Measurements from ENCODE around the gene ATP11C.
A peak's percentile ranks its signal among the peaks of the same experiment; 100 is the strongest.
"Not testable (repeated sequence)": the region's sequence is repeated elsewhere in the genome, so short reads cannot be mapped to it uniquely, and the experiment has no call there.

Gene ATP11C

DNA sequence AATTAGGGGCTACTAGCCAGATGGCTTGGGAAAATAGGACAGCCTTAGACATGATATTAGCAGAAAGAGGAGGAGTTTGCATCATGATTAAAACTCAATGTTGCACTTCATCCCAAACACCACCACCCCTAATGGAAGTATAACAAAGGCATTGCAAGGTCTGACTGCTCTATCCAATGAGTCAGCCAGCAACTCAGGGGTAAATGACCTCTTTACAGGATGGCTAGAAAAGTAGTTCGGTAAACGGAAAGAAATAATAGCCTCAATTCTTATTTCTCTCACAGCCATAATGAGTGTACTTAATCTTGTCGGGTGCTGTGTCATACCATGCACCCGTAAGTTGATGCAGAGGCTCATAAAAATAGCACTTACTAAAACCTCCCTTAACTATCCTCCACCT lies 76.0 kb downstream of the ATP11C start:
- DNase-seq (ENCODE audit: low read depth, low spot score): peak; percentile 19

DNA sequence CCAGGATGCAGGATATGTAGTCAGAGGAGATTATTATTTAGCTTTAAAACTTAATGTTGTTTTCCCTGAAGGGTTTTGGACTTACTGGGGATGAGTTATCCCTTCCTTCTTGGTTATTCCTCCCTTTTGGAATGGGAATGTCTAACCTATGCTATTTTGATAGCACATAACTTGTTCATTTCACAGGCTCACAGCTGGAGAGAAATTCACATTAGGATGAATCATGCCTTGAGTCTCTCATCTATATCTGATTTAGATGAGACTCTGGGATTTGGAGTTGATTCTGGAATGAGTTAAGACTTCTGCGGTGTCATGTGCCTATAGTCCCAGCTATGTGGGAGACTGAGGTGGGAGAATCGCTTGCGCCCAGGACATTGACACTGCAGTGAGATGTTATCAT lies 81.1 kb downstream of the ATP11C start:
- DNase-seq (ENCODE audit: low read depth, low spot score): no peak

DNA sequence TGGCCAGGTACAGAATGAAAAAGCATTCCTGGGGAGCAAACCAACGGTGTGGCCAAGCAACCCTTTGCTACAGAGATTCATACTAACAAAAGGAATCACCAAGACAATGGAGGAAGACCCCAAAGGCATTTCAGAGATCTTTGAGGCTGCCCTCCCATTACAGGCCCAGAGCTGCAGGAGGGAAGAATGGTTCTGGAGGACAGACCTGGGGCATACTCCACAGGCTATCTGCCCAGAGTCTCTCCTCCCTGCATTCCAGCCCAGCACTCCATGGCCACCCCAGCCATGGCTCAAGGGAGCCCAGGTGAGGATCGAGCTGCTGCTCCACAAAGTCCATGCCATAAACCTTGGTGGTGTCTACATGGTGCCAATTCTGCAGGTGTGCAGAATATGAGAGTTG lies 81.9 kb downstream of the ATP11C start:
- DNase-seq (ENCODE audit: low read depth, low spot score): no peak

DNA sequence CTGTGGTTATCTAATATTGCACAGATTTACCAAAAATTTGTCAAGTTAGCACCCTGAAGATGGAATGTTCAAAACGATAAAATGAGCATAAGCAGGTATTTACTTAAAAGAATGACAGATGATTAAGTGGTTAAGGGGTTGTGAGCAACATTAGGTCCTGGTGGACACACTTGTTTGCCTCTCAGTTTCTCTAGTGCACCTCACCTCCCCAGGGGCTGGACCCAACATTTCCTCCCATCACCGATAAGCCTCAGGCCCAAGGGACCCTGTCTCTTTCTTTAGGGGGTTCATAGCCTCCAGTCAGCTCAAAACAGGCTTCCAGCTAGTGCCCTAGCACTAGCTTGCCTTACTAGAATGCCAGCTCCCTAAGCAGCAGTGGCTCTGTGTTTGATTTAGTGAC lies 88.0 kb downstream of the ATP11C start:
- DNase-seq (ENCODE audit: low read depth, low spot score): no peak

DNA sequence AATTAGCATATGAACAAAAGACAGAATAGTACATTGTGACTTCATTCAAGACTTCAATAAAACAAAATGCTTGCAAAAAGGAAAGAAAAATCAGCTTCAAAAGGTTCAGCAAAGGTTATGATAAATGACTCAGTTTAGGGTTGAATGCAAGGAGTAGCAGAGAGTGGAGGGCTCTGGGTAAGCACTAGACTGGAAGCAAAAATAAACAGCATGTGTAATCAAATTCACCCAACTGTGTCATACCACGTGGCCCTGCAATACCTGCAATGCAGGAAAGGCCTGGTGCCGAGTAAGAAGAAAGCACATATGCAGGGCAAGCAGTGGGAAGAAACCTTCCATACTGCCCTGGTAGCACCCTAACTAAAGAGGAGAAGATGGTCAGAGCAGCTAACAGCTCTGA lies 88.7 kb downstream of the ATP11C start:
- no peak for DNase-seq (ENCODE audit: low read depth, low spot score)

DNA sequence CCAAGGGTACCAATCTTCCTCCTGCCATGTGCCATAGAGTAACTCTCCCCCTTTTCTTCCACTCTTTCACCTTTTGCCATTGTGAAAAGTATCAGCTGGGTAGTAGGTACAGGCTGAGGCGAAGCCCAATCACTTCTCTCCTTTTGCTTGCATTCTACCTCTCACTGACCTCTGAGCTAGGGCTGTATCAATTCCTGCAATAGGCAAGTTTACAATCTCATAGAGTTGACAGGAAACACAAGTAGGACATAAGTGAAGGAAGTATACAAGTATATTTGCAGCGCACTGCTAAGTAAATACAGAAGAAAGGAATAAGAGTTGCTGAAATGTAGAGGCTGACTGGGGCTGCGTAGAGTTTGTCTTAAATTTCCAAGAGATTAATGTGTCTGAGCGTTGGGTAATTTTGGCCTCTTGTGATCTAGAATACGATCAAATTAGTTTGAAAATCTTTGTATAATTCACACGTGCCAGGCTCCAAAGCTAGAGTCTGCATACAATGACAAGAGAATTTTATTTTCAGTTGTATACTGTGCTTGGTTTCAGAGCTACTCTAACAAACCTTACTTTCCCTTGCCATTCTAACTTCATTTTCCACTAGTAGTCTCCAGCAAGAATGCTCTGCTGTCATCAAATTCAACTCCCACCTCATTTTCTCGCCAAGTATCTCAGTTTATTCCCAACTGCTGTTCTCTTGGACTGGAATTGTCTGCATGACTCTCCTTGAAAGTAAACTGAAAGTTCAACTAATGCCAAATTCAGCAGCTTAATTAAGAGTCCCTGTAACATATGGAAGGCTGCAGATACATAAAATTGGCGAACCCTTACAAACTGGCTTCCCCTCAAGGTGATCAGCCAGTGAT lies 90.3 kb downstream of the ATP11C start:
- DNase-seq (ENCODE audit: low read depth, low spot score): no peak

DNA sequence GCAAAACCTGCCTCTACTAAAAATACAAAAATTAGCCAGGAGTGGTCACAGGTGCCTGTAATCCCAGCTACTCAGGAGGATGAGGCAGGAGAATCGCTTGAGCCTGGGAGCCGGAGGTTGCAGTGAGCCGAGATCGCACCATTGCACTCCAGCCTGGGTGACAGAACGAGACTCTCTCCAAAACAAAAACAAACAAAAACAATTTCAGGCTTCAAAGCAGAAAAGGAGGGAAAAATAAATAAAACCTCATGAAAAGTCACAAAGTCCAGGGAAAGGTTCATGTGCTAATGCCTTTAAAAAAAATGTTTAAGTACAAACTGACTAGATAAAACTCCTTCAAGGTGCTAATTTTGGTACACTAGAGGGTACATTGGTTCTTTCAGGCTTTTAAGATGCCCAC lies 96.5 kb downstream of the ATP11C start:
- DNase-seq (ENCODE audit: low read depth, low spot score): not testable (repeated sequence)

DNA sequence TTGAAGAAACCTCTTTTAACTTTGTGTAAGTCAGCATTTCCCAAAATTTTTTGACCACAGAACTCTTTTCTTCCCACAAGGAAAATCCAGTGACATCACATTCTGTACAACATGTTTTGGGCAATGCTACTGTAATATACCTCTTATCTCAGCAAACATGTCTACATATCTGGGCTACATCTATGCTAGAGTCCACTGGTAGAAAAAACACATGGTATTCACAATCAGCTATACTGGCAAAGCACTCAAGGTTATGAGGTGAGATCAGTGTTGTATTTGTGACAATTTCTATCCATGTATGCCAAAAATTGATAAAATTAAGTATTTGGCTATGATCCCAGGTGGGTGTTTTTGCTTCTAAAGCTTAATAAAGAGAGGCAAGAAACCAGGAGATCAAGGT lies 98.0 kb downstream of the ATP11C start:
- DNase-seq (ENCODE audit: low read depth, low spot score): no peak

DNA sequence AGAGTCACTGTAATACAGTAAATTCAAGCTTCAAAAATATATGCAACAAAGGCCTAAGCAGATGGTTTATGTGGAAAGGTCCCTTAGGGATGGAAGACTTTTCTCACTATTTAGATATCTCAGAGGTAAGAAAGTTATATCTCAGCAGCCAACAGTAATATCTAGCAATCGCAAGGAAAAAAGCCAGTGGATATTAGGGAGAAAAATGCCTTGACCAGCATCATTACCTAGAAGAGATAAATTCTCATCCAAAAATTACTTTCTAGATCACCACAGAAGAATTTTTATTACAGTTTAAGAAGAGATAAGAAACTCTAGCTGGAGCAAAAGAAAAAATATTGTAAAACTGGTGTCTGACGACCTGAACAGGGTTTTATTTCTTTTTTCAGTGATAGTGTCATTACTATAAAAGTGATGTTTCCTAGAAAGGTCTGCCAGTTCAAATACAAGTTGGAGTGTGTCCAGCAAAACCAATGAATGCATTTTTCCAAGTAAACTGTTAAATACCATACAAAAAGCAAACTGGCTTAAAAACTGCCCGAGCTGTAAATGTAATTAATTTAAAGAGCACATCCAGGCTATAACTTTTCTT lies 100.0 kb downstream of the ATP11C start:
- DNase-seq (ENCODE audit: low read depth, low spot score): no peak

DNA sequence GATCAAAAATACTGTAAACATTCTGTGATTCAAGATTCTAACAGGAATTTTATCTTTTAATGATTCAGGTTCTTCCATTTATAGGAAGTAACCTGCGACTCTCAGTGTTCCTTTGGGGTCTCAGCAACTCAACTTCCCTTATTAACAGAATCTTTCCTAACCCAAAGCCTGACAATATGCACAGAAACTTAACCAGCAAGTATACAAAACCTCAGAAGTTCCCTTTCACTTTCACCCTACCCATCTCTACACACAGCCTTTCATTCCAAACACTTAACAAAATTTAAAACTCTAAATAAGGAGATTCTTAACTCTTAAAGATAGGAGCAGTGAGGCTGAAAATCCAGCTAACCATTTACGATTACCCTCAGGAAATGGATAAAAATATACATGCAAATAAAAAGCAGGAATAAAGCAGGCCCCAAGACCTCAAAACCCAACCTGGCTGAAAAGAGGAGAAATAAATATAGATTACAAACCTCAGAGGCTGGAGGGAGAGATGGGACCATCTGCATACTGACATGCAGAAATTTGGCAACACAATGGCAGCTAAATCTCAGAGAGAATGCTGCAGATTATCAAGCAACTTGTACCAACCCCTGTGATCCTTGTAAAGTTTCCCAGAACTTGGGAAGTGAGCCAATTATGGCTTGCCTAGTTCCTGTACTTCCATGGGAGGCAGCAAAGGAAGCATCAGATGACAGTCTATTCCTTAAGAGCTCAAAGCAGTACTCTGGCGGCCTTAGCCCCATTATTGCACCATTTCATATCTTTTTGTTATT lies 101.0 kb downstream of the ATP11C start:
- DNase-seq (ENCODE audit: low read depth, low spot score): peak; percentile 53

DNA sequence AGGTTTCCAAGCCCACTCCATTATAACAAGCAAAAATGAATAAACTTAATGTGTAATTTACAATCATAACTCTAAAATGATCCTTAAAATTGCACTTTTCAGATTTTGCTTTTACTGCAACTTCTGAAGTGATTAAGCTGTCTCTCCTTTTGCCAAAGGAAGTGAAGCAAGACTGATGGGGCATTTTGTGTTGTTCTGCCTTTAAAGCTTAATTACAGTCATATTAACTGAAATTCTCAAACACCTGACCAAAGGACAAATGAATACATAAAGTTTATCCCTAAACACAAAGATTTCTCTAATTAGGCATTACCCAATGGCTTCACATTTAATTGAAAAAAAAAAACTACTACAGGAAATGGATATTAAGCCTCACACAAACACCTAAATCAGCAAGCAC lies 101.8 kb downstream of the ATP11C start:
- DNase-seq (ENCODE audit: low read depth, low spot score): no peak

DNA sequence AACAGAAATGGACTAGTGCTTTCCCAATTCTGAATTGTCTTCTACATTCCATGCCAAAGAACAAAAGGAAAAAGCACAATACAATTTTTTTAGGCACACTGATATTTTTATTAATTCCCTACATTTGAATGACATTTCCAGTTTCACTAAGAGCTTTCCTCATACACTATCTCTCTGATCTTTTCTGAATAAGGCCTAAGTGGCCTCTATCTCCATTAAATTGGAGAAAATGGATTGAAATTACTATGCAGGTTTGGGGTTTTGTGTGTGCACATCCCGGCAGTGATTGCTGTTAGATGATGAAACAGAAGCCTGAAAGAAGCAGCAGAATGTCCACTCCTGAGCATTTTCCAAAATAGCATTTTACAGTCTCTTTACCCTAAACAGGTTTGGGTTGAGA lies 104.0 kb downstream of the ATP11C start:
- no peak for DNase-seq (ENCODE audit: low read depth, low spot score)

DNA sequence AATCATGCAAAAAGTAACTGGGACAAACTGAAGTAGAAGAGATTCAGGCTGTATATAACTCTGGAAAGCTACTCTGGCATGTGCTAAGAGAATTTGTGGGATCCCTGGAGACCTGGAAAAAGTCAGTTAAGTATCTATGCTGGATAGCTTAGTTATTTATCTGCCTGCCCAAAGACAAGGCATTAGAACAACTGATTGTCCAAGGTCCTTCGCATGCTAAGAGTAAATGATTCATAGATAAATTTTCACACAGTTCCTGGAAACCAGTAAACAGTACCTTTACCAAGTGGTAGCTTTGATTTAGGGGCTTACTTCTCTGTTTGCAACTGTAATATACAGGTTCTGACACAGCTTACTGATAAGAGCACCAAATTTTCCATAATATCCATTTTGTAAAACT lies 104.8 kb downstream of the ATP11C start:
- DNase-seq (ENCODE audit: low read depth, low spot score): no peak

DNA sequence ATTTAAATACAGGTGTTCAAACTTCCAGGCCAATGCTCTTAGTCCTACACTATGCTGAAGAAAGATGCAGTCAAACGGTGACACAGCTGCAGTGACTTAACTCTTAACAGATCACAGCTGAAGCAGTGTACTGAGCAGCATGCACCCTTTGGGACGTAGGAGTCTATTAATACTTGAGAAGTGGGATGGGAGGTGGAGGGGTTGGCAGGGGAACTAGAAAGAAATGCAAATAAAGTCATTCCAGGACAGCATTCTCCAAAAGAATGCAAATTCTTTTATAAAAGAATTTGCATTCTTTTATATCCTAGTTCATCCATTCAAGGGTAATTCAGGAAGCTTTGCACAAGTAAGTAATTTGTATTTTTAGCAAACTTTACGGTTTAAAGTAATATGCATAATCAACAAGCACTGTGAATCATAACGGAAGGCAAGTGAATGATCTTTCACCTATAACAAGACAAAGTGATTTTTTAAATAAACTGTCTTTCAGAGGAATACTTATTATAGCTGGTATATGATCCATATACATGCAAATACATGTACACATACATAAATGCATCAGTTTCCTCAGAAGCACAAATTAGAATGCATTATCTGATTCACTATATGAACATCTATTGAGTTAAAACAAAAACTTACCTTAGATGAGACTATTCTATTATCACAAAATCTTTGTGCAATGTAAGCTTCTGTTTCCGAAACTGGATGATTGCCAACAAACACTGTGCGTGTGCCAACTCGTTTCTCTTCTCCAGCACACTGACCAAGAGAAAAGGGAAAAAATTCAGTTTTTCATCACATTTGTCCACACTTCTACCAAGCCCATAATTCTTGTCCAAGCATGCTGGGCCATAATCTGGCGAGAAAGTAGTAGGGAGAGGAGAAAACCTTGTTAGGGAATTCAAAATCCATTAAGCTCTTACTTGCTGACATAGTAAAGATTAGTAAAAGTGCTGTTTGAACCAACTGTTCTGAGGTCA lies 106.5 kb downstream of the ATP11C start:
- peak; percentile 68 for DNase-seq (ENCODE audit: low read depth, low spot score)

DNA sequence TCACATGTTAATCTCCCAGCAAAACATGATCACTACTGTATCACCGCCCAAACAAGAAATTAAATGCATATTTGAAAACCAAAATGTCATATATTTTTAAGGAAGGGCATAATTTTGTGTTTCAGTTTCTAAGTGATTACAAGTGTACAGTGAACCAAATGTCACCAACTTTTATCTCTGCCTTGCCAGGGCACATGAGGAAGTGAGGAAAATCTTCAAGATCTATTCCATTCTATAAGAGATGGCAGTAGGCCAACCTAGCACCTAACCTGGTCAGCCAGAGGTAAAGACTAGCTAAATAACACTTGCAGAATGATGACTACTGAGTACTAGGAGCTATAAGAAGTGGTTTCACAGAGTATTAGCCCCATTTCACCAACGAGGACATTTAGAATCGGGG lies 107.2 kb downstream of the ATP11C start:
- DNase-seq (ENCODE audit: low read depth, low spot score): no peak

DNA sequence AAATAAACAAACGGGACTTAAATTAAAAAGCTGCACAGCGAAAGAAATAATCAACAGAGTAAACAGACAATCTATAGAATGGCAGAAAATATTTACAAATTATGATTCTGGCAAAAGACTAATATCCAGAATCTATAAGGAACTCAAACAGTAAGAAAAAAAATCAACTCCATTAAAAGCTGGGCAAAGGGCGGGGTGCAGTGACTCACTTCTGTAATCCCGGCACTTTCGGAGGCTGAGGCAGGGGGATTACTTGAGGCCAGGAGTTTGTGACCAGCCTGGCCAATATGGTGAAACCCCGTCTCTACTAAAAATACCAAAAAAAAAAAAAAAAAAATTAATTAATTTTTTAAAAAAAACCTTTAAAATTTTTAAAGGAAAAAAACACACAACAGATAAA lies 109.0 kb downstream of the ATP11C start:
- DNase-seq (ENCODE audit: low read depth, low spot score): peak; percentile 46

DNA sequence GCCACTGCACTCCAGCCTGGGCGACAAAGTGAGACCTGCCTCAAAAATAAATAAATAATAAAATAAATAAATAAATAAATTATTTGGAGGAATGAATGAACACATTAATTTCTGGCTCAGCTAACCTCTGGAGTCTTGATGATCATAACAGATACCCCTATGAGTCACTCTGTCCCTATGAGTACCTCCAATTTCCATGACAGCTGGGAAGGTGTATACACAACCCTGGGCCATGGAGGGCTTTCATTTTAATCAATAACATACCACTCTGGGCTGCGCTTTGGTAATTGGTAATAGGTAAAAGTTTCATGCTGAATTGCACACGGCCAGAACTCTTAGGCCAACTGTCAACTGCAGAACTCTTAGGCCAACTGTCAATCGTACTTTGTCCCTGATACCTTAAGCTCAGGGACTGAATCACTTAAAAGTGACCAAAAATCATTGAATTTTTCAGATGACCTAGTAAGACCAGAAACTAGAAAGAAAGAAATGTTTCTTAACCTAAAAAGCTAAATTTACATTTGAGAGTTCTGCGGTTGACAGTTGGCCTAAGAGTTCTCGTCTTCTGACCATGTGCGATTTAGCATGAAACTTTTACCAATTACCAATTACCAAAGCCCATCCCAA lies 112.4 kb downstream of the ATP11C start:
- DNase-seq (ENCODE audit: low read depth, low spot score): no peak

DNA sequence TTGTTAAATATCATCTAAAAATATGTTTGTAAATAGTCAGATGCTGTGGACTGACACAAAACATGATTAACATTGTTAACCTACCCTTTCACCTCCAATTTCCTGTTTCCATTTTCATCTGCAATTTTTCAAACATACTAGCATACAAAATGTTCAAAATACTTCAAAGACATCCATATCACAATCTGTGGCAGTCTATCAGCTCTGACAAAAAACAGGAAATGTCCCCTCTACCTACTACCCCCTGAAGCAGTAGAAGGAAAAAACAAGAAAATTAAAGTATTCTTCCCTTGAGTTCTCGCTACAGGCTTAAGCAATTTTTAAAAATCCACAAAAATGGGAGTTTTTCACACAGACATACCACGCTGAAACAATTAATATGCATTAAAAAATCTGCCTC lies 116.6 kb downstream of the ATP11C start:
- DNase-seq (ENCODE audit: low read depth, low spot score): no peak

DNA sequence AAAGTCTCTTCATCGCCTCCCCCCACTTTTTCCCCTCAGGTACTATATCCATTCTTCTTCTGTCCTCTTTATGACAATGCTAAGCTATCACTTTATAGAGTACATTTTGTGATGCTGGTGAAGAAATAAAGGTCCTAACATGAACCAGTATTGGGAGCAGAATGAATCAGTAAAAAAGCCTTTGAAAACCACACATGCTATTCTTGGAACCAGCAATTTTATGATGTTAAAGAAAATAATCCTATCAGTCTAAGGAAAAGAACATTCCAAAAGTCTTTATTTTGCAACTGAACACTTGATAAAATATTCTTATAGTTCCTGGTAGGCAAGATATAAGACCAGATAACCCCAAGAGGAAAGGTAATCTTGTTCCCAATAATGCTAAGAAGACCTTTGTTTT lies 117.1 kb downstream of the ATP11C start:
- DNase-seq (ENCODE audit: low read depth, low spot score): no peak

DNA sequence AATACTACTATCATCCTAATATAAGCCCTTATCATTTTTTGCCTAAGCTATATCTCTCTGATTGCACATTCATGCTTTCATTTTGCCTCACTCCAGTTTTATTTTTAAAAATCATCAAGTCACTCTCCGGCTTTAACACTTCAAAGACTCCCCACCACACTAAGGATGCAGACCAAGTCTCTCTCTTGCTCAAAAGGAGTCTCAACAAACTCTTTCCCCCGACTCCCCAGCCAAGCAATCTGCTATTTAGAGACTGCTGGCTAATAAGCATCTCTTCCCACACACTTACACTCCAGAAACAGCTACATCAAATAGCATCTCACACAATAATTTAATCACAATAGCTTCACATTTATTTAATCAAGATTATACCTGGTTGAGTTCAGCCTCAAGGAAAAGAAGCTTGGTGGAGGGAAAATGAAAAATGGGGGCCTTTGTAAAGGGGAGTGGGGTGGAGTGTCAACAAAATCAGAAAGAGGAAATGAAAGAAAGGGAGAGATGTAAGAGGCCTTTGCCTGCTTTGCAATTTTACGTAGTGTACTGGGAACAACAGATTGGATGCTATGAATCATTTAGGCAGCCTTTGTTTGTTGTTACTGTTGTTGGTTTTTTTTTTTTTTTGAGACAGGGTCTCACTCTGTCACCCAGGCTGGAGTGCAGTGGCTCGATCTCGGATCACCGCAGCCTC lies 120.8 kb downstream of the ATP11C start:
- no peak for DNase-seq (ENCODE audit: low read depth, low spot score)

Data from astrocyte of the hippocampus (primary cell).